ENCODE results near the gene PFKP.

DNA sequence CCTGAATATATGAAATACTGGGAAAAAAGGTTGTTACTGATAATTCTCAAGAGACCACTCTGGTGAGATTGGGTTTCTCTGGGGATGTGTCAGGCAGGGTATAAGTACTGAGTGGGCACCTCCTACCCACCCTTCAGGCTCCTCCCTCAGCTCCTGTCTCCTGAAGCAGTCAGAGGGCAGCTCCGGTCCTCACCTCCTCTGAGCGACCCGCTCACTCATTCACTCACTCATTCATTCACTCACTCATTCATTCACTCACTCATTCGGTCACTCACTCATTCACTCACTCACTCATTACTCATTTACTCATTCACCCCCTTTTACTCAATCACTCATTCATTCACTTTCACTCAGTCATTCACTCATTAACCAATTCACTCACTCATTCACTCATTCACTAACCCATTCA is 6.9 kb upstream of the PFKP start:
- no peak for TF ChIP-seq EZH2phosphoT487 (IDR thresholded peaks at IDR 0.05; ENCODE audit: low read length)
- TF ChIP-seq, protein P1, sequence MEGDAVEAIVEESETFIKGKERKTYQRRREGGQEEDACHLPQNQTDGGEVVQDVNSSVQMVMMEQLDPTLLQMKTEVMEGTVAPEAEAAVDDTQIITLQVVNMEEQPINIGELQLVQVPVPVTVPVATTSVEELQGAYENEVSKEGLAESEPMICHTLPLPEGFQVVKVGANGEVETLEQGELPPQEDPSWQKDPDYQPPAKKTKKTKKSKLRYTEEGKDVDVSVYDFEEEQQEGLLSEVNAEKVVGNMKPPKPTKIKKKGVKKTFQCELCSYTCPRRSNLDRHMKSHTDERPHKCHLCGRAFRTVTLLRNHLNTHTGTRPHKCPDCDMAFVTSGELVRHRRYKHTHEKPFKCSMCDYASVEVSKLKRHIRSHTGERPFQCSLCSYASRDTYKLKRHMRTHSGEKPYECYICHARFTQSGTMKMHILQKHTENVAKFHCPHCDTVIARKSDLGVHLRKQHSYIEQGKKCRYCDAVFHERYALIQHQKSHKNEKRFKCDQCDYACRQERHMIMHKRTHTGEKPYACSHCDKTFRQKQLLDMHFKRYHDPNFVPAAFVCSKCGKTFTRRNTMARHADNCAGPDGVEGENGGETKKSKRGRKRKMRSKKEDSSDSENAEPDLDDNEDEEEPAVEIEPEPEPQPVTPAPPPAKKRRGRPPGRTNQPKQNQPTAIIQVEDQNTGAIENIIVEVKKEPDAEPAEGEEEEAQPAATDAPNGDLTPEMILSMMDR (IDR thresholded peaks at IDR 0.05; ENCODE audit: low read length) = no peak

All from MM.1S (cell line).